DOHH2 (cell line): ENCODE measurements around the gene SLC36A2.

Experiments
- H3F3A ChIP-seq: fragments of 200-600 bp; sonication (generic), shearing (Covaris generic); 2 replicates; pipeline ENCODE4 v1.6.0; 2016; ENCODE audit warnings: antibody characterized with exemption, mild to moderate bottlenecking; ENCODE audit not compliant: control insufficient read depth, insufficient read depth
- H3K27ac ChIP-seq: fragments of 200-600 bp; sonication (generic); 2 replicates; pipeline ENCODE4 v1.5.1; 2014; ENCODE audit warnings: low read depth, mild to moderate bottlenecking, low read length, moderate library complexity
- H3K27me3 ChIP-seq: fragments of 200-600 bp; sonication (generic); 2 replicates; pipeline ENCODE4 v1.6.1; 2014; ENCODE audit warnings: mild to moderate bottlenecking, low read length, mixed read lengths; ENCODE audit not compliant: control insufficient read depth
- H3K36me3 ChIP-seq: fragments of 200-600 bp; sonication (generic); 2 replicates; pipeline ENCODE4 v1.6.1; 2014; ENCODE audit warnings: mild to moderate bottlenecking, low read length, moderate library complexity, mixed read lengths; ENCODE audit not compliant: control insufficient read depth
- H3K4me1 ChIP-seq: fragments of 200-600 bp; sonication (generic); 2 replicates; pipeline ENCODE4 v1.6.1; 2014; ENCODE audit warnings: mild to moderate bottlenecking, low read length, mixed read lengths; ENCODE audit not compliant: control insufficient read depth
- H3K4me2 ChIP-seq: fragments of 200-600 bp; sonication (generic); 2 replicates; pipeline ENCODE4 v1.6.0; 2014; ENCODE audit warnings: mild to moderate bottlenecking, low read length, moderate library complexity
- H3K4me3 ChIP-seq: fragments of 200-600 bp; sonication (generic); 2 replicates; pipeline ENCODE4 v1.5.1; 2014; ENCODE audit warnings: mild to moderate bottlenecking, low read length, mixed read lengths
- H3K79me2 ChIP-seq: fragments of 200-600 bp; sonication (generic); 2 replicates; pipeline ENCODE4 v1.6.1; 2014; ENCODE audit warnings: mild to moderate bottlenecking, low read length, mixed read lengths; ENCODE audit not compliant: control insufficient read depth
- H3K9me2 ChIP-seq: fragments of 200-600 bp; sonication (generic); replicated peaks from 2 replicates; pipeline ENCODE4 v1.6.1; 2014; ENCODE audit warnings: mild to moderate bottlenecking, low read length, mixed read lengths; ENCODE audit not compliant: control insufficient read depth
- H3K9me3 ChIP-seq: fragments of 200-600 bp; sonication (generic); 2 replicates; pipeline ENCODE4 v1.6.1; 2014; ENCODE audit warnings: antibody characterized with exemption, low read length, mixed read lengths; ENCODE audit not compliant: control insufficient read depth, insufficient read depth
- H4K20me1 ChIP-seq: fragments of 200-600 bp; sonication (generic); 2 replicates; pipeline ENCODE4 v1.6.0; 2014; ENCODE audit warnings: low read depth, mild to moderate bottlenecking, antibody characterized with exemption, low read length, moderate library complexity; ENCODE audit not compliant: control insufficient read depth, insufficient read depth
- CTCF ChIP-seq: fragments of 200-600 bp; sonication (generic); IDR thresholded peaks from one replicate; pipeline ENCODE4 v1.5.1; 2014; ENCODE audit warnings: antibody characterized with exemption, mild to moderate bottlenecking, low read depth, low read length; ENCODE audit not compliant: poor library complexity, severe bottlenecking
- EZH2phosphoT487 ChIP-seq: fragments of 200-600 bp; sonication (generic); IDR thresholded peaks from 2 replicates; pipeline ENCODE4 v1.6.1; 2017; ENCODE audit warnings: borderline replicate concordance, mild to moderate bottlenecking, antibody characterized with exemption, low read length, moderate library complexity, mixed read lengths

SLC36A2 gene

GRCh38 chr5:151280443-151280842 is 66.9 kb downstream of the SLC36A2 start:
- H3K9me3 ChIP-seq: no peaks in the 10 kb centered on the region
- no peak overlapping the region for H3K4me3 ChIP-seq
- no peak overlapping the region for H3K4me2 ChIP-seq

DNA sequence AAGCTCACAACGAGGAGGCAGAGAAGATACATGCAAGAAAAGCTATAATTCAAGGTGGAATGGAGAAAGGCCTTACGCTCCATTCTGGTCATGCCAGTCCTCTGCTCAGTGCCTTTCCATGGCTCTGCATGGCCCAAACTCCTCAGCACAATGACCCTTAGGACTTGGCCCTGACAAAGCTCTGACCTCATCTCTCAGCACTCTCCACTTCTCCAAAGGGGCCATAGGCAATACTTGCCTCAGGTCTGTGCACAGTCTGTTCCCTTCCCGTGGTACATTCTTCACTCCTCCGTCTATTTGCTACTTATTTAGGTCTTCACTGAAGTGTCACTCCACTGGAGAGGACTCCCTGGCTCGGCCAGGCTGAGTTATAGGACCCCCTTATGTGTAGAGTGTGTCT is 68.5 kb downstream of the SLC36A2 start:
- Histone ChIP-seq H3K79me2 (no peaks in the 10 kb centered on the region), H4K20me1 (no peaks in the 10 kb centered on the region), H3K9me2 (no peaks in the 10 kb centered on the region), H3K9me3 (no peaks in the 10 kb centered on the region), H3K4me3 (no peak overlapping the region), H3K4me1 (no peaks in the 10 kb centered on the region), H3K4me2 (no peak overlapping the region), H3K36me3 (no peaks in the 10 kb centered on the region), H3K27me3 (peaks cover 9% of the 10 kb centered on the region; the same call in 1 of the 2 replicates), H3K27ac (no peak overlapping the region), H3F3A (no peaks in the 10 kb centered on the region)
- no peak for TF ChIP-seq EZH2phosphoT487
- TF ChIP-seq CTCF: no peak

More at GRCh38 chr5:151280443-151280842, 66.9 kb downstream of the SLC36A2 start:
- H3K36me3 ChIP-seq: no peaks in the 10 kb centered on the region
- no peaks in the 10 kb centered on the region for H4K20me1 ChIP-seq
- no peaks in the 10 kb centered on the region for H3K79me2 ChIP-seq
- no peak overlapping the region for H3K27ac ChIP-seq
- no peaks in the 10 kb centered on the region for H3F3A ChIP-seq
- H3K27me3 ChIP-seq: peaks cover 3% of the 10 kb centered on the region; the same call in 1 of the 2 replicates
- no peaks in the 10 kb centered on the region for H3K4me1 ChIP-seq
- H3K9me2 ChIP-seq: no peaks in the 10 kb centered on the region
- TF ChIP-seq CTCF (no peak), EZH2phosphoT487 (no peak)

DNA sequence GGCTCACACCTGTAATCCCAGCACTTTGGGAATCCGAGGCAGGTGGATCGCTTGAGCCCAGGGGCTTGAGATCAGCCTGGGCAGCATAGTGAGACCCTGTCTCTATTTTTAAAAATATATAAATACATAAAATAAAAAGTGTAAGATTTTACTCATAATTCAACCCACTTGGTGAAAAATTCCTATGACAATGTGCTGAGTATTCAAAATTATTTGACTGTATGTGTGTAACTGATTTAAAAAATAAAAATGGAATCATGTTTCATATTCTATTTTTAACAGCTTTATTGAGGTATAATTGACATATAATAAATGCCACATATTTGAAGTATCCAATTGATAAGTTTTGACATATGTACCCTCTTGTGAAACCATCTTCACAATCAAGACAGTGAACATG is 71.6 kb downstream of the SLC36A2 start:
- peaks cover 9% of the 10 kb centered on the region; the same call in 1 of the 2 replicates for H3K27me3 ChIP-seq
- no peaks in the 10 kb centered on the region for H3K9me3 ChIP-seq
- no peaks in the 10 kb centered on the region for H4K20me1 ChIP-seq
- no peaks in the 10 kb centered on the region for H3K79me2 ChIP-seq
- no peaks in the 10 kb centered on the region for H3F3A ChIP-seq
- H3K4me1 ChIP-seq: no peaks in the 10 kb centered on the region
- no peak overlapping the region for H3K27ac ChIP-seq
- H3K4me2 ChIP-seq: no peak overlapping the region
- TF ChIP-seq CTCF (no peak), EZH2phosphoT487 (no peak)
- H3K36me3 ChIP-seq: peaks cover under 1% of the 10 kb centered on the region; the same call in 1 of the 2 replicates
- no peak overlapping the region for H3K4me3 ChIP-seq
- H3K9me2 ChIP-seq: no peaks in the 10 kb centered on the region
